H9 (cell line): ENCODE results near the gene ZNF451. TPM values are rescaled to one million over a fixed set of nuclear protein-coding genes. Genes with fewer than 3 reads are reported as not detected.

Experiments used
- DNase-seq: peaks from one replicate; pipeline ENCODE4 v3.0.0-alpha.2; 2017
- H2AFZ ChIP-seq: one replicate; pipeline ENCODE4 v1.6.1; 2013; ENCODE audit warnings: mild to moderate bottlenecking, low read length, control low read depth, moderate library complexity
- H2AK5ac ChIP-seq: 2 replicates; pipeline ENCODE4 v1.6.1; 2013; ENCODE audit warnings: low read length, control low read depth, mixed read lengths; ENCODE audit not compliant: insufficient read length
- H2BK120ac ChIP-seq: one replicate; pipeline ENCODE4 v1.6.1; 2013; ENCODE audit warnings: low read depth, mild to moderate bottlenecking, low read length, control low read depth, inconsistent platforms; ENCODE audit not compliant: poor library complexity, severe bottlenecking
- H2BK12ac ChIP-seq: 2 replicates; pipeline ENCODE4 v1.6.1; 2013; ENCODE audit warnings: low read length, control low read depth, mixed read lengths, low read depth; ENCODE audit not compliant: insufficient read length
- H2BK15ac ChIP-seq: 2 replicates; pipeline ENCODE4 v1.6.1; 2013; ENCODE audit warnings: low read depth, low read length, control low read depth
- H2BK20ac ChIP-seq: one replicate; pipeline ENCODE4 v1.6.1; 2013; ENCODE audit warnings: low read depth, mild to moderate bottlenecking, low read length, control low read depth, inconsistent platforms; ENCODE audit not compliant: poor library complexity, severe bottlenecking
- H2BK5ac ChIP-seq: 2 replicates; pipeline ENCODE4 v1.6.1; 2013; ENCODE audit warnings: low read length, control low read depth, mixed read lengths; ENCODE audit not compliant: insufficient read length
- H3K14ac ChIP-seq: 2 replicates; pipeline ENCODE4 v1.6.1; 2013; ENCODE audit warnings: low read length, control low read depth; ENCODE audit not compliant: insufficient read depth
- H3K18ac ChIP-seq: 2 replicates; pipeline ENCODE4 v1.6.1; 2013; ENCODE audit warnings: low read depth, mild to moderate bottlenecking, mixed read lengths, low read length, control low read depth; ENCODE audit not compliant: insufficient read length
- H3K23ac ChIP-seq: 2 replicates; pipeline ENCODE4 v1.6.1; 2013; ENCODE audit warnings: low read length, control low read depth, mixed read lengths, low read depth; ENCODE audit not compliant: insufficient read length
- H3K23me2 ChIP-seq: 2 replicates; pipeline ENCODE4 v1.6.1; 2013; ENCODE audit warnings: low read depth, mild to moderate bottlenecking, mixed read lengths, low read length, control low read depth; ENCODE audit not compliant: insufficient read length, poor library complexity, severe bottlenecking
- H3K27ac ChIP-seq: 2 replicates; pipeline ENCODE4 v1.5.1; 2013; ENCODE audit warnings: low read length, control low read depth, mixed read lengths, low read depth; ENCODE audit not compliant: insufficient read length
- H3K27me3 ChIP-seq: 2 replicates; pipeline ENCODE4 v1.6.1; 2013; ENCODE audit warnings: low read length, control low read depth, inconsistent platforms; ENCODE audit not compliant: insufficient read depth
- H3K4ac ChIP-seq: 2 replicates; pipeline ENCODE4 v1.6.1; 2013; ENCODE audit warnings: low read depth, mild to moderate bottlenecking, control low read depth, inconsistent platforms, low read length, moderate library complexity
- H3K4me1 ChIP-seq: 2 replicates; pipeline ENCODE4 v1.6.1; 2013; ENCODE audit warnings: low read length, control low read depth, inconsistent platforms; ENCODE audit not compliant: insufficient read depth
- H3K4me2 ChIP-seq: 2 replicates; pipeline ENCODE4 v1.6.1; 2013; ENCODE audit warnings: low read length, control low read depth, mixed read lengths; ENCODE audit not compliant: insufficient read length, insufficient read depth
- H3K56ac ChIP-seq: 2 replicates; pipeline ENCODE4 v1.6.1; 2013; ENCODE audit warnings: low read depth, mild to moderate bottlenecking, mixed read lengths, low read length, control low read depth; ENCODE audit not compliant: insufficient read length
- H3K79me1 ChIP-seq: 2 replicates; pipeline ENCODE4 v1.6.1; 2013; ENCODE audit warnings: low read depth, mild to moderate bottlenecking, moderate library complexity, low read length, control low read depth, inconsistent platforms; ENCODE audit not compliant: insufficient read depth, poor library complexity, severe bottlenecking
- H3K79me2 ChIP-seq: 2 replicates; pipeline ENCODE4 v1.6.1; 2013; ENCODE audit warnings: low read length, control low read depth, inconsistent platforms; ENCODE audit not compliant: insufficient read depth
- H3K9ac ChIP-seq: 2 replicates; pipeline ENCODE4 v1.6.1; 2013; ENCODE audit warnings: low read length, control low read depth, mixed read lengths; ENCODE audit not compliant: insufficient read length; ENCODE audit errors: extremely low read depth
- H3K9me3 ChIP-seq: one replicate; pipeline ENCODE4 v1.6.1; 2013; ENCODE audit warnings: low read depth, low read length, inconsistent platforms; ENCODE audit not compliant: control insufficient read depth
- H3T11ph ChIP-seq: one replicate; pipeline ENCODE4 v1.6.1; 2013; ENCODE audit warnings: mild to moderate bottlenecking, low read length, control low read depth, inconsistent platforms
- H4K20me1 ChIP-seq: one replicate; pipeline ENCODE4 v1.6.1; 2013; ENCODE audit not compliant: control insufficient read depth, insufficient read length, insufficient read depth
- H4K5ac ChIP-seq: 2 replicates; pipeline ENCODE4 v1.6.1; 2013; ENCODE audit warnings: low read depth, mild to moderate bottlenecking, mixed read lengths, low read length, control low read depth; ENCODE audit not compliant: insufficient read length
- H4K8ac ChIP-seq: replicated peaks from 2 replicates; pipeline ENCODE4 v1.6.1; 2013; ENCODE audit warnings: low read length, control low read depth, mixed read lengths, low read depth; ENCODE audit not compliant: insufficient read length
- H4K91ac ChIP-seq: 2 replicates; pipeline ENCODE4 v1.6.1; 2013; ENCODE audit warnings: low read depth, mild to moderate bottlenecking, moderate library complexity, mixed read lengths, low read length, control low read depth; ENCODE audit not compliant: insufficient read length
- H3K27ac Mint-ChIP-seq, 3 experiments: 2 replicates in 2 of 3; 3 replicates in 1 of 3; pipeline ENCODE4 v1.8.0; 2020 to 2021; ENCODE audit warnings: mixed read lengths in 3 of 3, mild to moderate bottlenecking in 1 of 3, moderate library complexity in 1 of 3
- H3K27me3 Mint-ChIP-seq: 2 replicates; pipeline ENCODE4 v1.8.0; 2021; ENCODE audit warnings: low read depth, mild to moderate bottlenecking, moderate library complexity, mixed read lengths
- H3K36me3 Mint-ChIP-seq, 3 experiments: 2 replicates in 2 of 3; 3 replicates in 1 of 3; pipeline ENCODE4 v1.8.0; 2020 to 2021; ENCODE audit warnings: low read depth in 3 of 3, mixed read lengths in 3 of 3; ENCODE audit not compliant: insufficient read depth in 1 of 3
- H3K4me1 Mint-ChIP-seq, 2 experiments: 2 replicates each; pipeline ENCODE4 v1.8.0; 2020; ENCODE audit warnings: mixed read lengths in 2 of 2
- H3K4me3 Mint-ChIP-seq, 2 experiments: 2 replicates in 1 of 2; 3 replicates in 1 of 2; pipeline ENCODE4 v1.8.0; 2020 to 2021; ENCODE audit warnings: mild to moderate bottlenecking in 2 of 2, mixed read lengths in 2 of 2, moderate library complexity in 1 of 2
- H3K9me3 Mint-ChIP-seq, 2 experiments: 2 replicates in 1 of 2; 3 replicates in 1 of 2; pipeline ENCODE4 v1.8.0; 2020; ENCODE audit warnings: mild to moderate bottlenecking in 2 of 2, mixed read lengths in 2 of 2, moderate library complexity in 1 of 2
- WGBS: extraction: QIAGEN DNeasy Blood & Tissue Kit; methylation state at CpG from one replicate; pipeline ENCODE4 v1.1.7; 2013; ENCODE audit warnings: missing lambda C conversion rate, low lambda C conversion rate, mixed read lengths; ENCODE audit not compliant: insufficient read length; ENCODE audit errors: extremely low coverage; 5-methylcytosine and 5-hydroxymethylcytosine counted together
- total RNA-seq: library from RNA; stranded (reverse); gene quantifications from 2 replicates; pipeline ENCODE4 v1.2.1, GENCODE V29; 2021
- TF ChIP-seq, protein P1 (sequence below): fragments of 200-600 bp; sonication (generic); conservative IDR thresholded peaks from 3 replicates; pipeline ENCODE4 v1.8.0; 2021; ENCODE audit warnings: antibody characterized with exemption, mild to moderate bottlenecking

Gene ZNF451
- total RNA-seq, 1 experiment from 2014 or later, result 71.2 TPM

DNA sequence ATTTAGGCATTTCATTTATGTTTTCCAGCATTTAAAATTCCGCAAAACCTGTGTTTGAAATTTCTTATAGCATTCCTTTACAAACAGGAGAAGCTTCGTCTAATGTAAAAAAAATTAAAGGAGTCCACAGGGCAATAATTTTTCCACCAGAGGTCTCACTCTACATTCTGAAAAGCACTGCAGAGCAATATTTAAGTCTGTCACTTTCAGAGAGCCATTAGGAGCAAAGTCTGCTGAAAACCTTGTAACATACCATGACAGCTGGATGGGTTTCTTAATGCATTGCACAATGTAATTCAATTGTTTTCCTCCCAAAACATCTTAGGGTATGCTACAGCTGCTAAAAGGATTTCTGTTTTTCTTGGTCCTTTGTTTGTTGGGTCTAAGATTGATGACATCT is 100.2 kb downstream of the ZNF451 start:
- H2AK5ac ChIP-seq, result no peak overlapping the region
- H3K23me2 ChIP-seq, result no peaks in the 10 kb centered on the region
- no peak overlapping the region for H2AFZ ChIP-seq
- no peak overlapping the region for H2BK12ac ChIP-seq
- H2BK120ac ChIP-seq, result no peak overlapping the region
- no peaks in the 10 kb centered on the region for H3K27me3 ChIP-seq
- H3K4me3 Mint-ChIP-seq, result no peak overlapping the region
- H2BK20ac ChIP-seq, result no peak overlapping the region
- no peak overlapping the region for H2BK5ac ChIP-seq
- no peak overlapping the region for H2BK15ac ChIP-seq
- TF ChIP-seq, protein P1, sequence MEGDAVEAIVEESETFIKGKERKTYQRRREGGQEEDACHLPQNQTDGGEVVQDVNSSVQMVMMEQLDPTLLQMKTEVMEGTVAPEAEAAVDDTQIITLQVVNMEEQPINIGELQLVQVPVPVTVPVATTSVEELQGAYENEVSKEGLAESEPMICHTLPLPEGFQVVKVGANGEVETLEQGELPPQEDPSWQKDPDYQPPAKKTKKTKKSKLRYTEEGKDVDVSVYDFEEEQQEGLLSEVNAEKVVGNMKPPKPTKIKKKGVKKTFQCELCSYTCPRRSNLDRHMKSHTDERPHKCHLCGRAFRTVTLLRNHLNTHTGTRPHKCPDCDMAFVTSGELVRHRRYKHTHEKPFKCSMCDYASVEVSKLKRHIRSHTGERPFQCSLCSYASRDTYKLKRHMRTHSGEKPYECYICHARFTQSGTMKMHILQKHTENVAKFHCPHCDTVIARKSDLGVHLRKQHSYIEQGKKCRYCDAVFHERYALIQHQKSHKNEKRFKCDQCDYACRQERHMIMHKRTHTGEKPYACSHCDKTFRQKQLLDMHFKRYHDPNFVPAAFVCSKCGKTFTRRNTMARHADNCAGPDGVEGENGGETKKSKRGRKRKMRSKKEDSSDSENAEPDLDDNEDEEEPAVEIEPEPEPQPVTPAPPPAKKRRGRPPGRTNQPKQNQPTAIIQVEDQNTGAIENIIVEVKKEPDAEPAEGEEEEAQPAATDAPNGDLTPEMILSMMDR, result no peak; the same call in 2 of the 3 replicates
- H3K27me3 Mint-ChIP-seq, result no peaks in the 10 kb centered on the region
- H3K4ac ChIP-seq, result no peak overlapping the region
- no peak overlapping the region for H3K27ac Mint-ChIP-seq
- no peak overlapping the region for H3K23ac ChIP-seq
- H3K79me1 ChIP-seq, result no peaks in the 10 kb centered on the region
- H3K79me2 ChIP-seq, result no peaks in the 10 kb centered on the region
- no peak overlapping the region for H3T11ph ChIP-seq
- no peak overlapping the region for H4K8ac ChIP-seq
- DNase-seq, result no peak
- no peaks in the 10 kb centered on the region for H3K4me1 Mint-ChIP-seq
- no peak overlapping the region for H4K5ac ChIP-seq
- H3K4me2 ChIP-seq, result no peak overlapping the region
- no peak overlapping the region for H3K9ac ChIP-seq
- no peaks in the 10 kb centered on the region for H4K20me1 ChIP-seq
- no peak overlapping the region for H3K14ac ChIP-seq
- H3K4me1 ChIP-seq, result no peaks in the 10 kb centered on the region
- H3K9me3 Mint-ChIP-seq, result no peaks in the 10 kb centered on the region
- H3K18ac ChIP-seq, result no peak overlapping the region
- no CpG with 5 or more reads among the region's 2 CpGs for WGBS
- H3K27ac ChIP-seq, result no peak overlapping the region
- H4K91ac ChIP-seq, result no peak overlapping the region
- no peaks in the 10 kb centered on the region for H3K9me3 ChIP-seq
- H3K36me3 Mint-ChIP-seq, result peaks cover 5 to 47% (median 29%) of the 10 kb centered on the region in 3 experiments; a peak in 5 of 7 replicates
- no peak overlapping the region for H3K56ac ChIP-seq
